ENCODE data around the gene MRPS30.

The MRPS30 gene

DNA sequence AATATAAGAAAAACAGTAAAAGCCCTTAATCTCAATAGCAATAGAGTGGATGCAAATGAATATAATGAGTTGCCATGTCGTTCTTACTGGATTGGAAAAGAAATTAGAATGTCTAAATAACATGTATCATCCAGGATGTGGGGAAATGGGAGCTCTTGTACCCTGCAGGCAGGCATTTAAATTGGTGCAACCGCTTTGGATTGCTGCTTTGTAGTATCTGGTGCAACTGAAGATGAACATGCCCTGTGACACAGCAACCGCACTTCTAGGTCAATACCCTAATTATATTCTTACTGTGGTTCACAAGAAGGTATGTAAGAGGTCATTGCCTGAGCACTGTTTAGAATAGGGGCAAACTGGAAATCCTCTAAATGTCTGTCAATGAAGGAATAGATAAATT lies 18.9 kb downstream of the MRPS30 start:
- Histone ChIP-seq H3K9me3 (ENCODE audit: insufficient read depth, low read depth, low read length) (no peaks in the 10 kb centered on the region), H3K27ac (ENCODE audit: low read length) (no peak overlapping the region), H3K27me3 (ENCODE audit: insufficient read depth, low read length) (no peaks in the 10 kb centered on the region), H3K9ac (ENCODE audit: low read depth, low read length) (no peak overlapping the region), H3K4me1 (ENCODE audit: insufficient read depth, low read length) (no peaks in the 10 kb centered on the region; the same call in 1 of the 2 replicates), H3K4me3 (ENCODE audit: low read length) (no peak overlapping the region), H3K36me3 (ENCODE audit: insufficient read depth, low read depth, low read length) (peaks cover 15% of the 10 kb centered on the region)

DNA sequence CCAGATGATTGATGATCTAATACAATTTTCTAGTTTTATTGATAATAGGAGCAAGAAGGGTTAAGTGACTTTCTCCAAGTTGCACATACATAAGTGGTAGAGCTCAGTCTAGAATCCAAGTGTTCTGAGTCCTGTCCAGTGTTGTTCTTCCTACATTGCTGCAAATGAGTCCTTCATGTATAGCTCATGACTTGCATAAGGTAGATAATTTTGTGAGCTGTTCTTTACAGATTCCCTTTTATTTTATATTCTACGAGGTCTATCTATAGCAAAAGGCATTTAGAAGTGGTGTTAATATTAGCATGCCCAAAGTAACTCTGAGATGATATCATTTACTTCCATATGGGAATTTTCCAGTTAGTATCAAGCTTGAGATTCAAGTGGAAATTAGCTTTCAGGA lies 20.0 kb downstream of the MRPS30 start:
- Histone ChIP-seq H3K27me3 (ENCODE audit: insufficient read depth, low read length) (no peaks in the 10 kb centered on the region), H3K36me3 (ENCODE audit: insufficient read depth, low read depth, low read length) (peaks cover 7% of the 10 kb centered on the region; the same call in 1 of the 2 replicates), H3K27ac (ENCODE audit: low read length) (no peak overlapping the region), H3K9me3 (ENCODE audit: insufficient read depth, low read depth, low read length) (no peaks in the 10 kb centered on the region), H3K4me3 (ENCODE audit: low read length) (no peak overlapping the region), H3K9ac (ENCODE audit: low read depth, low read length) (no peak overlapping the region), H3K4me1 (ENCODE audit: insufficient read depth, low read length) (no peaks in the 10 kb centered on the region; the same call in 1 of the 2 replicates)

DNA sequence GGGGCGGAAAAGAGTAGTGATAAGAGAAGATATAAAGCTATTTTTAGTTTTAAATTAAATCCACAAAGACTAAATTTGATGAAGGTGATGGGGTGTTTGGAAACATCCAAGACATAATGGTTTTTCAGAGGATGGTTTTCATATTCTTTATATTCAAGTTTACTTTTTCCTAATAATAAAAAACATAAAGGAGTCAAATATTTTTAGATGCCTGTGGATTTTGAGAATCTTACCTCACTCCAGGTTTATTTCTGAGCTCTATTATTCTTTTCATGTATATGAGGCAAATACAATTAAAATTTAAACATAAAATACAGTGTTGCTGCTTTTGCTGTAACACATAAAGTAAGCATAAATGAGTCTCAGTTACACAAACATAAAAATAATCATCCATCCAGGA lies 22.2 kb downstream of the MRPS30 start:
- Histone ChIP-seq H3K27me3 (ENCODE audit: insufficient read depth, low read length) (no peaks in the 10 kb centered on the region), H3K4me1 (ENCODE audit: insufficient read depth, low read length) (no peaks in the 10 kb centered on the region; the same call in 1 of the 2 replicates), H3K4me3 (ENCODE audit: low read length) (no peak overlapping the region), H3K27ac (ENCODE audit: low read length) (no peak overlapping the region), H3K36me3 (ENCODE audit: insufficient read depth, low read depth, low read length) (peaks cover 4% of the 10 kb centered on the region; the same call in 1 of the 2 replicates), H3K9me3 (ENCODE audit: insufficient read depth, low read depth, low read length) (no peaks in the 10 kb centered on the region), H3K9ac (ENCODE audit: low read depth, low read length) (no peak overlapping the region)

DNA sequence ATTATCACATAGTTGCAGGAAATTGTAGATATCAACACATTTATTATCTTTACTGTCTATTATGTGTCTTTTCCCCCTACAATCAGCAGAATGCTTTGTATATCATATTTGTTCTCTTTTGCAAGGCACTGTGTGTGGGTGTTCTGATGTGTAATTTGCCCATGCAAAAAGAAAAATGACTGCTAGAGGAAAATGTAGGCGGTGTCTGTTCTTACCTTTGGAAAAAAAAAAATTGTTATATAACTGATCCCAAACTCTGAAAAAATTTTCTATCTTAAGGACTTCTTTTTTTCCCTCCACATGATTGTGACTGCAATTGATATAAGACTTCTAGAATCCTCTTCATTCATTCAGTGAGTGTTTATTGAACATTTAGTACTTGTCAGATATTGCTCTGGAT lies 24.5 kb downstream of the MRPS30 start:
- Histone ChIP-seq H3K27me3 (ENCODE audit: insufficient read depth, low read length) (no peaks in the 10 kb centered on the region), H3K27ac (ENCODE audit: low read length) (no peak overlapping the region), H3K4me1 (ENCODE audit: insufficient read depth, low read length) (no peaks in the 10 kb centered on the region; the same call in 1 of the 2 replicates), H3K9ac (ENCODE audit: low read depth, low read length) (no peak overlapping the region), H3K9me3 (ENCODE audit: insufficient read depth, low read depth, low read length) (no peaks in the 10 kb centered on the region; the same call in 1 of the 2 replicates), H3K4me3 (ENCODE audit: low read length) (no peak overlapping the region), H3K36me3 (ENCODE audit: insufficient read depth, low read depth, low read length) (no peaks in the 10 kb centered on the region; the same call in 1 of the 2 replicates)

DNA sequence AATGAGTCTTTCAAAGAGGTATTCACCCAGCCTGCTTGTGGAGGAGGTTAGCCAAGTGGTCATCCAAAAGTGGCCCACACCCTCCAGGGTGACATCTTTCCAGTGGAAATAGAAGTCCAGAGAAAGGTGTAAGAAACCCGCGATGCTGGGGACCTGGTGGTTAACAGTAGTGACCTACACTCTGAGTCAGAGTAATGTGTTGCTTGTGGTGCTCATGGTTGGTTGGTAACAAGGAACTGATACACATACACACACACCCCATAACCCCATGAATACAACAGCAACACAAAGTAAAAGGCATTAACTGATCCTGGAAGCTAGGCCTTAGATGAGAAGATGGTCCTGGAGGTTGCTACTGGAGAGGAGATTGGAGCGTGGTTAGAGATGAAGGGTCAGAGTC lies 26.9 kb downstream of the MRPS30 start:
- no peak overlapping the region for H3K27ac ChIP-seq (ENCODE audit: low read length)
- H3K36me3 ChIP-seq (ENCODE audit: insufficient read depth, low read depth, low read length) = no peaks in the 10 kb centered on the region
- H3K4me1 ChIP-seq (ENCODE audit: insufficient read depth, low read length) = no peaks in the 10 kb centered on the region; the same call in 1 of the 2 replicates
- H3K27me3 ChIP-seq (ENCODE audit: insufficient read depth, low read length) = no peaks in the 10 kb centered on the region
- no peak overlapping the region for H3K4me3 ChIP-seq (ENCODE audit: low read length)
- H3K9ac ChIP-seq (ENCODE audit: low read depth, low read length) = no peak overlapping the region
- peaks cover 16% of the 10 kb centered on the region for H3K9me3 ChIP-seq (ENCODE audit: insufficient read depth, low read depth, low read length)

DNA sequence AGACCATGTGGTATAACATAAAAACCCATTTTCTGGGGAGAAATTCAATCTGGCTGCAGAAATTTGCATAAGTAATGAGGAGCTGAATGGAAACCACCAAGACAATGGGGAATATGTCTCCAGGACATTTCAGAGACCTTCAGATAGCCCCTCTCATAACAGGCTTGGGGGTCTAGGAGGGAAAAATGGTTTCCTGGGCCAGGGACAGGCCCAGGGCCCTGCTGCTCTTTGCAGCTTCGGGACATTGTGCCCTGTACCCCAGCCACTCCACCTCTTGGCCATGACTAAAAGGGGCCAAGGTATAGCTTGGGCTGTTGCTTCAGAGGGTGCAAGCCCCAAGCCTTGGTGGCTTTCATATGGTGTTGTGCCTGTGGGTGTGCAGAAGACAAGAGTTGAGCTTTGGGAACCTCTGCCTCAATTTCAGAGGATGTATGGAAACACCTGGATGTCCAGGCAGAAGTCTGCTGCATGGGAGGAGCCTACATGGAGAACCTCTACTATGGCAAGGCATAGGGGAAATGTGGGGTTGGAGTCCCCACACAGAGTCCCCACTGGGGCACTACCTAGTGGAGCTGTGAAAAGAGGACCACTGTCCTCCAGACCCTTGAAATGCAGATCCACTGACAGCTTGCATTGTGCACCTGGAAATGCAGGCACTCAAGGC lies 30.4 kb downstream of the MRPS30 start:
- Histone ChIP-seq H3K27ac (ENCODE audit: low read length) (no peak overlapping the region), H3K9ac (ENCODE audit: low read depth, low read length) (no peak overlapping the region), H3K4me1 (ENCODE audit: insufficient read depth, low read length) (no peaks in the 10 kb centered on the region), H3K4me3 (ENCODE audit: low read length) (no peak overlapping the region), H3K9me3 (ENCODE audit: insufficient read depth, low read depth, low read length) (peaks cover 16% of the 10 kb centered on the region), H3K27me3 (ENCODE audit: insufficient read depth, low read length) (no peaks in the 10 kb centered on the region), H3K36me3 (ENCODE audit: insufficient read depth, low read depth, low read length) (no peaks in the 10 kb centered on the region)

DNA sequence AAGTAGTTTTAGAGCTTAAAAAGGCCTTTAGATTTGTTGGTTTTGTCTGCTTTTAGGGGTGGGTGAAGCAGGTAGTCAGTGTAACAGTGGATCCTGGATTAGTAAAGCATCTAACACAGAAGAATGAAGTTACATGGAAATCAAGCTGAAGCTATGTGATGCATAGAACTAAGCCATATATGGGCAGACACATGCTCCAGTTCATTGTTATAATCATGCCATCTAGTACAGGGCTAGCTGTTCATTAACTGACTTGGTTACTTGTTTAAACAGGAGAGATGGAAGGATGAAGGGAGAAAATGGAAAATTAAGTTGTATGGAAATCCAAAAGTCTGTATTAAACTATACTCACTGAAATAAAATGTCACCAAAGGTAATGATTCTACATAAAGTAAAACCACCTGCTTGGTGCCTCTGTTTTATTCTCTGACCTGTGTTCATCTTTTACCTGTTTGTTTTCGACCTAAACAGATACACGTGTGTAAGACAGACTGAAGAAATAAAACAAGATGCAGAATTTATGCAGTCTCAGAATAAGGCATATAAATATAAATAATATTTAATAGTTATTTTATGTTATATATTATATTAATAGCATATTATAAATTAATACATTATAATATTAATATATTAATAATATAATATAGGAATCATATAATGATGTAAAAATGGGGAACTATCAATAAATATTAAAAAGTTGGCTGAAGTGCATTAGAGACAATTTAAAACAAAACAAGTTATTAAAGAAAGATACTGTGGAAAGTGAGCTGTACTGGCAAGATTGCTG lies 33.9 kb downstream of the MRPS30 start:
- peaks cover 16% of the 10 kb centered on the region for H3K9me3 ChIP-seq (ENCODE audit: insufficient read depth, low read depth, low read length)

DNA sequence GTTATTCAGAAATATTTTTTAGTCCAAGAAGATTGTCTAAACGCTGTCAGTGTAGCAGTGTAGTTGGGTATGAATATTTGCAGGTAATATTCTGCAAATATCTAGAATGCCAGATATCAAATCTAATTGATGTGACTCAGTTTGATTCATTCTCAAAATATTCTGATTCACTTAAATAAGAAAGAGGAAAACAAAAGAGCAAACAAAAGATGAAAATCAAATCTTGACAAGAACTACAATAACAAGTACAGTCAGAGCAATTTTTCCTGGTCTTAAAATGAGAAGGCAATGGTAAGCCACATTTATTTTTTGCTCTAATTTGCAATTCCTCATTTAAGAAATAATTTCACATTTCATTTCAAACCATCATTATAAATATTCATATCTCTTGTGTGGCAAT lies 36.0 kb downstream of the MRPS30 start:
- Histone ChIP-seq H3K9me3 (ENCODE audit: insufficient read depth, low read depth, low read length) (peaks cover 4% of the 10 kb centered on the region; the same call in 1 of the 2 replicates), H3K27me3 (ENCODE audit: insufficient read depth, low read length) (no peaks in the 10 kb centered on the region), H3K4me1 (ENCODE audit: insufficient read depth, low read length) (no peaks in the 10 kb centered on the region), H3K4me3 (ENCODE audit: low read length) (no peak overlapping the region), H3K27ac (ENCODE audit: low read length) (no peak overlapping the region), H3K9ac (ENCODE audit: low read depth, low read length) (no peak overlapping the region), H3K36me3 (ENCODE audit: insufficient read depth, low read depth, low read length) (no peaks in the 10 kb centered on the region)

More for the DNA sequence above, 33.9 kb downstream of the MRPS30 start:
- Histone ChIP-seq H3K4me3 (ENCODE audit: low read length) (no peak overlapping the region), H3K36me3 (ENCODE audit: insufficient read depth, low read depth, low read length) (no peaks in the 10 kb centered on the region), H3K27ac (ENCODE audit: low read length) (no peak overlapping the region), H3K4me1 (ENCODE audit: insufficient read depth, low read length) (no peaks in the 10 kb centered on the region), H3K9ac (ENCODE audit: low read depth, low read length) (no peak overlapping the region), H3K27me3 (ENCODE audit: insufficient read depth, low read length) (no peaks in the 10 kb centered on the region)

DNA sequence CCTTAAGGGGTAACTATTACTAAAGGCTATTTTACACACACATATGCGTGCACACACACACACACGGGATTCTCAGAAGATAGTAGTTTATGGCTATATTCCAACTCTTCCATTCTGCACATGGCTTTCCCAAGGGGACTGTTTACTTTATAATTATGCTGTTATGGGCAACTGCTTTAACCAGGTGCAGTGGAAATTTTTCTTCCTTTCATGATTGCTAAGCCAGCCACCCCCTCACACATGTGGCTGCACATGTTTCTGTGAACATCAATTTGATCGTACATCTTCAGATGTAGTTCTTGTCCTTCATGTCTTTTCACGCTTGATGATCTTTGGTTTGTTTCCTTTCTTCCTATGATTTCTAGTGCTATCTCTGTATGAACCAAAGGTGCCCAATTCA lies 37.0 kb downstream of the MRPS30 start:
- Histone ChIP-seq H3K36me3 (ENCODE audit: insufficient read depth, low read depth, low read length) (no peaks in the 10 kb centered on the region), H3K4me1 (ENCODE audit: insufficient read depth, low read length) (no peaks in the 10 kb centered on the region), H3K4me3 (ENCODE audit: low read length) (no peak overlapping the region), H3K27me3 (ENCODE audit: insufficient read depth, low read length) (no peaks in the 10 kb centered on the region), H3K27ac (ENCODE audit: low read length) (no peak overlapping the region), H3K9me3 (ENCODE audit: insufficient read depth, low read depth, low read length) (no peaks in the 10 kb centered on the region), H3K9ac (ENCODE audit: low read depth, low read length) (no peak overlapping the region)

DNA sequence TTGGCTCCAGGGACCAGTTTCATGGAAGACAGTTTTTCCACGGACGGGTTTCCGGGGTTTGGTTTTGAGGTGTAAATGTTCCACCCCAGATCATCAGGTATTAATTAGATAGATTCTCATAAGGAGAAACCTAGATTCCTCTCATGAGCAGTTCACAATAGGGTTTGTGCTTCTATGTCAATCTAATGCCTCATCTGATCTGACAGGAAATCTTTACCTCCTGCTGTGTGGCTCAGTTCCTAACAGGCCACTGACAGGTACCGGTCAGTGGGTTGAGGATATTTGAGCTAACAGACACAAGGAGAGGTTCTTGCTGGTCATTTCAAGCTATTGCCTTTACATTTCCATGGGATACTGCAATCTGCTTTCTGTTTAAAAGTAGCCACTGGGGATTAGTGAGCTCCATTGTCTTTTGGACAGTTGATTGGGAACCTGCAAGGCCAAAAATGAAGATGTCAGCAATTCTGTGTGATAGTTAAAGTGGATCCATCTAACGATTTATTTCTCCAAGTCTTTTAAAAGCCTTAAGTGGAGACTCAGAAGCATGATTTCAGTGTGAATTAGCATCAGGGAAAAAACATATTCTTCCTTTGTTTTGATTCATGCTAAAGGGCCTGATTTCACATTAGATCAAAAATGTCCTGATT lies 38.6 kb downstream of the MRPS30 start:
- Histone ChIP-seq H3K9me3 (ENCODE audit: insufficient read depth, low read depth, low read length) (no peaks in the 10 kb centered on the region), H3K27me3 (ENCODE audit: insufficient read depth, low read length) (no peaks in the 10 kb centered on the region), H3K9ac (ENCODE audit: low read depth, low read length) (no peak overlapping the region), H3K4me1 (ENCODE audit: insufficient read depth, low read length) (no peaks in the 10 kb centered on the region), H3K27ac (ENCODE audit: low read length) (no peak overlapping the region), H3K36me3 (ENCODE audit: insufficient read depth, low read depth, low read length) (no peaks in the 10 kb centered on the region), H3K4me3 (ENCODE audit: low read length) (no peak overlapping the region)

DNA sequence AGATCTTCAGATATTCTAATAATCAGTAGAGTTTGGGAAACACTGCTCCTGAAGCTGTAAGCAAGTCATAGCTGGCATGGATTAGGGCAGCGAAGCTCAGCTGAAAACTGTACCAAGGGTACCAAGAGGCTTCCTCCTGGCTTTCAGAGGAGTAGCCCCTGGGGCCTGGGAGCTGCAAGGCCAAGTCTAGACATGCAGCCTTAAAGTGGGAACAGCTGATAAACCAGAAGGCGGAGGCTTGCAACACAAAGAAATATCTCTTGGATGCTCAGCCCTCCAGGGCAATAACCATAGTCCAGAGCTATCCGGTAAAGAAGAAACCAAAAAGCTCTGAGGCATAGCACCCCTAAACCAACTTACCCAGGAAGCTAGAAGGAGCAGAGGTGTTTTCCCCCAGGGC lies 51.5 kb downstream of the MRPS30 start:
- Histone ChIP-seq H3K9me3 (ENCODE audit: insufficient read depth, low read depth, low read length) (no peaks in the 10 kb centered on the region), H3K4me3 (ENCODE audit: low read length) (no peak overlapping the region), H3K36me3 (ENCODE audit: insufficient read depth, low read depth, low read length) (no peaks in the 10 kb centered on the region), H3K4me1 (ENCODE audit: insufficient read depth, low read length) (no peaks in the 10 kb centered on the region), H3K27me3 (ENCODE audit: insufficient read depth, low read length) (no peaks in the 10 kb centered on the region), H3K27ac (ENCODE audit: low read length) (no peak overlapping the region), H3K9ac (ENCODE audit: low read depth, low read length) (no peak overlapping the region)
